Stimulated activated CD8-positive, alpha-beta memory T cell treated with anti-CD3 and anti-CD28 coated beads, Interleukin-15, amount 100 ng/mL, for 48 hours (primary cell): ENCODE data around the gene PPFIBP1.
"Not testable (repeated sequence)": the region's sequence is repeated elsewhere in the genome, so short reads cannot be mapped to it uniquely, and the experiment has no call there.

ENCODE experiments used
- DNase-seq, 2 donors: peaks; one replicate each; pipeline ENCODE4 v3.0.0-alpha.2; 2020; ENCODE audit warnings: low read depth in 2 of 2

Gene PPFIBP1

DNA sequence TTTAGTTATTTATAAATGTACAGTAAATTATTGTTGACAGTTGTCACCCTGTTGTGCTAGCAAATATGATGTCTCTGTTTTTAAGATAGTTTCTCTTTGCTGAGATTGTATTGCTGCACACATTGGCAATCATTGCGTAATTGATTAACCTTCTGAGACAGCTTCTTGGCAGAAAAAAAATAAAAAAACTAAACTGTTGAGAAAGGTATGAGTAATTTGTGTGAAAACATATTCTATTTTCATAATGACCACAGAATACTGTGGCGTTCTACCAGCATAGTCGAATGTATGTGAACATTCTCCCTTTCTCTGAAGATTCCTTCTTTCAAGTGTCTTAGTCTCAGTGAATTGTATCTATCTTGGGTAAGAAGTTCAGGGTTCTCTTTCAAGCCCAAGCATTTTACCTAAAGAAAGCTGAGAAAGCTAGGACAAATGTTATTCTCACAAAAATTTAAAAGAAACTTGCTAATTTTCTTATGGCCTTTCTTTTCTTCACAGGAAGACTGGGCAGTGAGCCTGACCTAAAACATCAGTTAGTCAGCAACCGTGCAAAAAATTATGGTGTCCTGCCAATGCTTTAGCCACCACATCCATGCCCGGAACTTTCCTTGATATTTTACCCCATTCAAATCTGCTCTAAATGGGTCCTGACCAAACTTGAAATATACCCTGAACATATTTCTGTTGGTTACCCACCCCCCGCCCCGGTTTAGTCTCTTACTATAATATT lies 103.3 kb downstream of the PPFIBP1 start:
- no peak for DNase-seq

DNA sequence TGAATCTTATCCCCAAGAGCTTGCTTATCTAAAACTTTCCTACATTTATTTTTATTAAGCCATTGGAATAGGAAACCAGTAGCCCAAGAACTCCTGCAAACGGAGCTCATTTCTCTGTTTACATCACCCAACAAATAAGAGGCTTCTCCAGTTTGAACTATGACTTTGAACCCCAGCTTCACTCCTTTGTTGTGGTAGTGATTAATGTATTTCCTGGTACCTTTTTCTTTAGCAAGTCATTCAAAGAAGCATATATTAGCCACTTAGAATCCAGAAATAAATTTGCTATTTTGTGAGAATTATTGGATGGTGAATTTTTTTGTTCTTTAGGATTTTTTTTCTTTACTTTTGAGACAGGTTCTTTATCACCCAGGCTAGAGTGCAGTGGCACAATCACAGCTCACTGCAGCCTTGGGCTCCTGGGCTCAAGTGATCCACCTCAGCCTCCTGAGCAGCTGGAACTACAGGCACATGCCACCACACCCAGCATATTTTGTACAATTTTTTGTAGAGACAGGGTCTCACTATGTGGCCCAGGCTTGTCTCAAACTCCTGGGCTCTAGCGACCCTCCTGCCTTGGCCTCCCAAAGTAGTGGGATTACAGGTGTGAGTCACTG lies 104.0 kb downstream of the PPFIBP1 start:
- DNase-seq, result not testable (repeated sequence)

DNA sequence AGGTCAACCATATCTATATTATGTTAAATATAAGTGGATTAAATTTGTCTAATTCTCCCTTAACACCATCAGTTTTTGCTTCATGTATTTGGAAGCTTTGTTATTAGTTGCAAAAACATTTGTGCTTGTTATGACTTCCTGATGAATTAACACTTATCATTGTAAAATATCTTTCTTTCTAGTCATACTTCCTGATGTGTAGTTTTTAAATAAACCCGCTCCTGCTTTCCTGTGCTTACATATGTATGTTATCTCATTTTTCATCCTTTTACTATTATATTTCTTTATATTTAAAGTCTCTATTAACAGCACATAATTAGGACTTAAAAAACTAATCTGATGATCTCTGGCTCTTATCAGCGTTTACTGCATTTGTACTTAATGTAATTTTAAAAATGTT lies 106.2 kb downstream of the PPFIBP1 start:
- not testable (repeated sequence) for DNase-seq

DNA sequence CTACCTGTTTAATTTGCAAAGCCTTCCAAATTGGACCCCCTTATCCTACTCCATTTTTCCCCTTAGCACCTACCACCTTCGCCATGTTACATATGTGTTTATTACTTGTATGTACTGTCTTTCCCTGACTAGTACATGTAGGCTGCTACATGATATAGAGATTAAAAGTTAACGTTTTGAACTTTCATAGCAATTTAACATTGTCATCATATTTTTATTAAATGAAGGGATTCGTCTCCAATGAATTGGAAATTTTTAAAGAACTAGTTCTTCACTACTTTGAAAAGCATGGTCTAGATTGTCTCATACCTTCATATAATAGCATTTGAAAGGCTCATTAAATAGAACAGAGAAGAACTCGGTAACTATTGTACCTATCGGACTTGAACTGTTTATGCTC lies 107.4 kb downstream of the PPFIBP1 start:
- DNase-seq, result no peak

DNA sequence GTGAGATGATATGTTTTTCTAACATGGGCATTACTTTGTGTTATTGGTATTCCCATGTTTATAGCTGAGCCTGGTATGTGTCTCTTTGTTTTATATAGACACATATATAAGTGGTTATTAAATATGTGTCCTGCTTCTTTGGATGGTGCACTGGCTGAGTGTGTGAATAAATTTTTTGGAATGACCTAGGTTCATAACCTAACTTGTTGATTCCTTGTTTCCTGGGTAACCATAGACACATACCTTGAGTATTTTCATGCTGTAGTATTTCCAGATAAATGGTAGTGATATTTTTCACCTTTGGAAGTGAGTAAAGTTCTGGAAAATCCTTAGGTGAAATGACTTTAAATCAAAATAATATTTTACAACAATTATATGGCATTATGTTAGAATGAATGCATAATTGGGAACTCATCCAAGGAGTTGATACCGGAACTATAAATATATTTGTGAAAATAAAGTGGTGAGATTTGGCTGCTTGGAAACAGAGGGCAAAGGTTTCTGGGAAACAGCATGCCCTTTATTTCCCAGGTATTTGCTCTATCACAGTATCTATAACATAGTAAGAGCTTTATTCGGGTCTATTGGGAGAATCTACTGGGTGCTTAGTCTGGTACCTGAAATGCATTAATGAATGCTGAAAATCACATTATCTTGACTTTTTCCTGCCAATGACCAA lies 107.9 kb downstream of the PPFIBP1 start:
- DNase-seq, result no peak

DNA sequence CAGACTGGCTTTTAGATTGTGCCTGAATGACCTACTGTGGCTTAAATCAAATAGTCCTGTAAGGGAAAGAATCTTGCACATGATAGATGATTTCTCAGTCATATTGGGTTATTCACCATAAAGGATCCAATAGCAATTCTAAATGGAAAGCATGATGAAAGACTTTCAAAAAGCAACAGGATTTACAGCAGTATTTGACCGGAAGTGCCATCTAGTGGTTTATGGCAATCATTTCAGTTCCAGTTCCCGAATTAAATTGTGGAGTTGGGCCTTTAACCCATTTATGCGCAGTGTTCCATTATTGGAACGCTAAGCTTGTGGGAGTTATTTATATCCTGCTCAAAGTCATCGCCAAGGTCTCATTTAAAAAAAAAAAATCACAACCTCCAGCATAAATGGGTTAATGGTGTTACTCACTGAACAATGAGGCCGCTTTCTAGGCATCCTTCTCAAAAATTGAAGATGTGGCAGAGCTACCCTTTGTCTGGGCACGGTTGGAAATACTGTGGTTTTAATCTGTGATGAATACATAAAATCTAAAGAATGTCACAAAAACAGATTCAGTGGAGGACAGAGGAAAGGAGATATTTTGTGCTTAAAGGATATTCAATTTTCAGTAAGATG lies 111.5 kb downstream of the PPFIBP1 start:
- no peak for DNase-seq

DNA sequence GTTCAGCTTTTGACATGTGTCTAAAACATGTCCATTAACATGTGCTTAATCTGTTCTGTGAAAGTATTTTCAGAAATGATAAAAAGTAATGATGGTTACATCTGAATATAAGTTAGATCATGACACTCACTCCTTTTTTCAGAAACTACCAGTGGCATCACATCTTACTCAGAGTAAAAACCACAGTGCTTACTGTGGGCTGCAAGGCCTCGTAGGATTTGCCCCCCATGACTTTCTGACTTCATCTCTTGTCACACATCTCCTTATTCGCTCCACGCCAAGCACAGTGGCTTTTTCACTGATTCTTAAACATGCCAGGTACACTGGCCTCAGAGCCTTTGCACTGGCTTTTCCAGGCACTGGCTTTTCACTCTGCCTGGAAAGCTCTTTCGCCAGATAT lies 112.6 kb downstream of the PPFIBP1 start:
- not testable (repeated sequence) for DNase-seq

DNA sequence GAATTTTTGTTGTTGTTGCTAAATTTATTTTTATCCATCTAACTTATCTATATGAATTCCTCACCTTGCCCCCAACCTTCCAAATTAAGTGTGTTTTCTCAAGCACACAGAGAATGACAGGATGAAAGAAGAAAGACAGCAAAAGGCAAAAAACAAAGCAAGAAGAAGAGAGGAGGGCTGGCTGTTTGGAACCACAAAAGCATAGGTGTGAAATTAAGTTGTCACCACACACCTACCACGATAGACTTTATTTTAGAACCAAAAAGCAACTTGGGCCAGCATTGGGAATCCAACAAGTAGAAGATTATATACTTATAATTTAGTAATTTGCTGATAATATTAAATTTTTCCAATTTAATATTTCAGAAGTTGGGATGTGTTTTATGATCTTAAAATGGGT lies 113.5 kb downstream of the PPFIBP1 start:
- DNase-seq, result no peak

DNA sequence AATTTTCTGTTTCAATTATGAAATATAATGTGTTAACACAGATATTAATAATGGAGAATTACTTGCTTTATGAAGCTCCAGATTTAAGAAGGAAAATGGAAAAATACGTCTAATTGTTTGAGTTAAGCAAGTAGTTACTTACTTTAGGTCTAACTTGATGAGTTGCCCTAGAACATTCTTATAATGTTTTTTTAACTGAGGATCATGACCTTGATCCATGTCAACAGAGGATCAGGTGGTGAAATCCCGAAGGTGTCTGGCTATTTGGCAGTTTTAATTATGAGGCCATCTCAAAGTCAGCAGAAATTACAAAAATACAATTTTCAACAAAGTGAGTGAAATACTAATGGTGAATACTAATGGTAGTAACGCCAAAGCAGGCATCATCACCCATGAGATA lies 115.3 kb downstream of the PPFIBP1 start:
- no peak for DNase-seq

DNA sequence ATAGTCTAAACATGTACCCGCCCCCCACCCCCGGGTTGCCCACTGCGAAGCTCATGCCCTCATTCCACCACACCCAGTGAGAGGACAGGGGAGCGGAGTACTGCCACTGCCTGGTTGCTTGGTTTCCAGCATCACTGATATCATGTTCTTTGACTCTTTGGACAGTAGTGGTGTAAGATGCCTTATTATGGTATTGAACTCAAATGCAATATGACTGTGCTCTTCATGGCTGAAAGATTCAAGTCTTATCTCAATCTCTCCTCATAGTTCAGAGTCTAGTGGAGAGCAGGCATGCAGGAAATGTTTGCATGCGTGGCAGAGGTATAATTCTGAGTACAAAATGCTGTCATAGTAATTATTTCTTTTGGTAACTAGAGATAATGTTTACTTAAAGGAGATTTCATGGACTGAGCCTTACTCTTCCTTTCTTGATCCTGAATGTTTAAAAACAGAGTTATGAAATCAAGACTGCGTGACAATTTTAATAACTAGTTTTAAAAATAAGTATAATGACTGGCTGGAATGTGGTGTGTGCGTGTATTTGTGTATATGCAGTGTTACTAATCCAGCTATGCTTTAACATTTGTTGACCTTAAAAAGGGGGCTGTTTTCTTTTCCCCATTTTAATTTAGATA lies 116.7 kb downstream of the PPFIBP1 start:
- DNase-seq, result not testable (repeated sequence)

DNA sequence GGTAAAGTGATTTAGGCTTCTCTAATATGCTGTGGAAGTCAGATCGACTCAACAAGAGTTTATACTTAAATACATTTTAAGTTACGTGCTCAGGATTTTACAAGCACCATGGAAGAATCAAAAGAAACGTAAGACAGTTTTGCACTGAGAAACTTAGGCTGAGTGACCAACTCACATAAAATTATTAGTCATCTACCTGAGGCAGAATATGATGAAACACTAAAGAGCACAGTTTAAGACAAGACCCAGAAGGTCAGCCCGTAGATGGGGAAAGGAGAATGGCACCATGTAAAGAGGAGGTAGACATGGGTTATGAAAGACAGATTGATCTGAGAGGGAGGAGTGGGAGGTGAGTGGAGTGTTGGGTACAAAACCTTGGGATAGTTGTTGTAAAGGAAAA lies 118.4 kb downstream of the PPFIBP1 start:
- not testable (repeated sequence) for DNase-seq

DNA sequence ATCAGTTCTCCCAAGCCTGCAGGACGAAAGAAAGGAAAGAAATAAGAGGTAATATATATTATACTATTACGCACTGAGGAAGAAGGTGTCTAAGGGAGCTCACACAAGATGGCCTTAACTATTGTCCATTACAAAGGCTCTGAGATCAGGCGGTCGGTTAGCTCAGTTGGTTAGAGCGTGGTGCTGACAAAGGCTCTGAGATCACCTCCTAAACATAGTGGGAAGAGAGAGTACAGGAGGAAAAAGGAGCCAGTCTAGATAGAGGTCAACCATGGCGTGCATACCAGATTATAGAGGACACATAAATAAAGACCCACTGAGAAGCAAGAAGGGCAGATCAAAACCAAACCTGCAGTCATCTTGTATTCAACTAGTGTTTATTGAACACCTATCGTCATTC lies 118.9 kb downstream of the PPFIBP1 start:
- not testable (repeated sequence) for DNase-seq

DNA sequence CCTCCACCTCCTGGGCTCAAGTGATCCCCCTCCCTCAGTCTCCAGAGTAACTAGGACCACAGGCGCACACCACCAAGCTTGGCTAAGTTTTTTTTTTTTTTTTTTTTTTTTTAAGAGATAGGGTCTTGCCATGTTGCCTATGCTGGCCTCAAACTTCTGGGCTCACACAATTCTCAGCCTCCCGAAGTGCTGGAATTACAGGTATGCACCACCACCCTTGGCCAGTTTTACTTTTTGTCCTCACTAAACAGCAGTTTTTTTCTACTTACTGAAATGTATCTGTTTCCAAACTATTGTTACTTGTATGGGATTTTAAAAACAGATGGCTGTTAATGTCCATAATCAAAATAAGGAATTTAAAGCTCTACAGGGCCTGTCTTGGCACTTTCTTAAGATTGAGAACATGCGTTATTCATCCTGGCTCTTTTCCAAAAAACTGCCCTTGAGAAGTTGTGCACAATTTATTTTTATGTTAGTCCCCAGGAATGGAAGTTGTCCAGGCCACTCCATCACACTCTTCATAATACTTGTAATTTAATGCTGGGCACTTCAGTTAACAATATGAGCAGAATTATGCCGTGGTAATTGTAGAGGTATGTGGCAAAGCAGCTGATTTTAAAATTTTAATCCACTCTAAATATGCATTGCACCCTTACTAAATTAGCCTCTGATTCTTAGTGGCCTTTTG lies 120.3 kb downstream of the PPFIBP1 start:
- DNase-seq, result no peak

DNA sequence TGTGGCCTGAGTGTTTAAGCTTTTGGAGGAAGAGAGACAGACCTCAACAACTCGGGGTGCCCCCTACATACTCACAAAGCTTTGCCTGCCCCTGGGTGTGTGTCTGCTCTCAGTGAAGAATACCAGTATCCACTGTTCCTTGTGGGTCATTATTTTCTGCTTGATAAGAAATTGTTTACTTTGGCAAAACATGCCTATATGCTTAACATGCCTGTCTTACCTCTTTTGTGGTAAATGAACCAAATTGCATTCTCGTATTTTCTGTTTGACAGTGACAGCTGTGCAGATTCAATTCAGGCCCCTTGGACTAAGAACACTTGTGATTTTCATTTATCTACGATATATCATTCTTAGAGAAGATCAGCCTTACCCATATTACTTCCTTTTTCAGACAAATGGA lies 121.7 kb downstream of the PPFIBP1 start:
- no peak for DNase-seq

DNA sequence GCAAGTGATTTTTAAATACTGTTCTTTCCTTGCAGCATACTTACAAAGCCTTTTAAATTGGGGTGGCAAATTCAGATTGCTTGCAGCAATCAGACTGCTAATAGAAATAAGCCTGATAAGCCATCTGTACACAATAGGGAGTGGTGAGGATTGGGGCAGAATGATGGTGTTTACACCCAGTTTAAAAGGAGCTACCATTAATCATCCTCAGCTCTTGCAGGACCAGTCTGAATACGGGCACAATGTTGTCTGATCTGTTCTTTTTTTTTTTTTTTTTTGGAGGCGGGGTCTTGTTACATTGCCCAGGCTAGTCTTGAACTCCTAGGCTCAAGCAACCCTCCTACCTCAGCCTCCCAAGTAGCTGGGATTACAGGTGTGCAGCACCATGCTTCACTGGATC lies 122.1 kb downstream of the PPFIBP1 start:
- DNase-seq, result no peak

DNA sequence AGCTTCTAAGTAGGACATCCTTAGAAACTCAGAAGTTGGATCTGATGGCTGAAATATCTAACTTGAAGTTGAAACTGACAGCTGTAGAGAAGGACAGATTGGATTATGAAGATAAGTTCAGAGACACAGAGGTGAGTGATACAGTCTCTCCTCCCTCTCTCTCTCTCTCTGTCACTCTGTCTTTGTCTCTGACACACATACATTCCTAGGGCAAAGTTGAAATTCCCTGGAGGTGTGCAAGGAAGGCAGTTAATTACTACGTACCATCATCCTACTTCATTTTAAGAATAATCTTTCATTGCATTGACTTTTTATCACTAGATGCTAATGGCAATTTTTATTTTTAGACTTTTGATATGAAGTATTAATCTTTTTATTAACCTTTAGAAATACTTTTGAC lies 126.0 kb downstream of the PPFIBP1 start:
- DNase-seq, result no peak

DNA sequence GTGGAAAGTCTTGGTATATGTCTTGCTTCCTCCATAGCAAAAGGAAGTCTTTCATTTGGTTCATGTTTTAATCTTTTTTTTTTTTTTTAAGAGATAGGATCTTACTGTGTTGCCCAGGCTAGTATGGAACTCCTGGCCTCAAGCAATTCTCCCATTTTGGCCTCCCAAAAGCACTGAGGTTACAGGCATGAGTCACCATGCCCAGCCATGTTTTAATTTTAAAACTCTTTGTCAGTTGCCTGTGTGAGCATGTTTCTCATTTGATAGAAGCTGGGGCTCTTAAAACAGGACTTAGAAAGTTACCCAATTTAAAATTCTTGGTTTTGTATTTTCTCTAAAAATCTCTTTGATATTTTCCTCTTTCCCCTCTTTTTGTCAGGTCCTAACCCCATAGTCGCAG lies 127.2 kb downstream of the PPFIBP1 start:
- DNase-seq, result no peak

DNA sequence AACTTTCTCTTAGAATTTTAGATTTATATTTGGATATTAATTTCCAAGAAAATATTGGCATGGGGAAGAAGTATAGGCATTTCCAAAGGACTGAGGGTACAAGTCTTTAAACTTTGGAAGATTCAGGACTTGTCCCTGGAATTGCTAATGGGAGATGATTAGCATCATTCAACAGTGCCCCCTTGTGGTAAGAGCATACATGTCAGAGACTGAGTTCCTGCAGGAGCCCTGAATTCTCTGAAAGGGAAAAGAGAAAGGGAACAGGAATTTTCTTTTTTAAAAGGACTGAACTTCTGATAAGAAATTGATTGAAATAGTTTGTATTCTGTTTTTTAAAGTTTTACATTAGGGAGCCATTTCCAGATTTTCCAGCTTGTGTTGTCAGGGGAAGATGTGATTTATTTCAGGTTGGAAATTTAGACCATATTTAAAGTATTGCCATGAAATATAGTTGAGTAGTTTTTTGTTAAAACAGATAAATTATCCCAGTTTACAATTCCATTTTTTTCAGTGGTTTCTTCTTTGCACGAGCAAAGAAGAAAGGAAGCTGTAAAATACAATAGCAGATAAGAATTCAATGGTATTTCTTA lies 128.3 kb downstream of the PPFIBP1 start:
- DNase-seq, result no peak

DNA sequence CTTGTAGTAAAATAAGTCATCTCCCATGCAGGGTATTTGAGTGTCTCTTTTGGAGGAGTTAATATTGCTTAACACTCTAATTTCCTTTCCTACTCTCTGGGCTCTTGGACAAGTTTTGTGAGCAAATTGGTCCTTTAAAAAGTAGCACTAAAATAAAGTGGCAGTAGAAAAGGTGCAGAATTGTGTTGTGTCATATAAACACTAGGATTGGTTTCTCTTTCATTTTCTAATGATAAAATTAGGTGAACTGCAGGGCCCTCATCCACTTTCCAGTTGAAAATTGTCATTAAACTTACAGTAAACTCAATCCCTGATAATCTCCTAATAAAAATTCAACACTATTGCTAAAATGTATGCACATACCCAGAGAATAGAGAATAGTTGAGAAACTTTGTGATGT lies 129.7 kb downstream of the PPFIBP1 start:
- DNase-seq, result no peak

DNA sequence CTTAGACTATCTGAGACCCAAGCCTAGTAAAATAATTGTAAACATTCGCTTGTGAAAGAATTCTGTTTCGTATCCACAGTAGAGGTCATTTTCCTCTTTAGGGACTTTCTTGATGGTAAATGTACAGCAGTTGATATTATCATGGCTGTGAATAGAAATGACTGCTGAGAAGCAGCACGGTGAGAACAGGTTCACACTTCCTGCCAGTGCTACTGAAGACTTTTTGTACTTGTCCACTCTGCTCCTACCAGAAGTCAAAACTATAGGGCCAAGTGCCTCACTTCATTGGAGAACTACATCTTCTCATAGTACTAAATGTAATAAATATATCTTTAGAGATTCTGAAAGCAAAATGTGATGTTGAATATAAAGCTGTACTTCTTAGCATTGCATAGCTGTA lies 131.5 kb downstream of the PPFIBP1 start:
- not testable (repeated sequence) for DNase-seq

DNA sequence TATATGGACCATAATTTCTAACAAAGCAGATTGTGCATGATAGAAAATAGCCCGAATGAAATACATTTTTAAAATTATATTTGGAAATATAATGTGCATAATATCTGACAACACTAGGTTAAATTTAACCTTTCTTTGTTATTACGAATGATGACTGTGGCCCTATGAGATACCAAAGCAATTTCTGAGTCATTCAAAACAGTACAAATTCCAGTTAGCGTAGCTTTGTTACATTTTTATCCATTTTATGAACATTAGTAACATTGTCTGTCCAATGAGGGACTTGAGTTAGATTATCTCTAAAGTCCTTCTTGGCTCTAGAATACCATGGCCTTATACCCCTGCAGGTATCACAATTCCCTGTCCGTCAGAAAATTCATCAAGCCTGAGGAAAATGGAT lies 133.3 kb downstream of the PPFIBP1 start:
- DNase-seq, result no peak
